GM12878 (cell line): ENCODE measurements around the gene NAGA. TPM values are rescaled to one million over a fixed set of nuclear protein-coding genes. Genes with fewer than 3 reads are reported as not detected.

ENCODE experiments used
- BACH1 ChIP-seq: fragments of 450-650 bp; IDR thresholded peaks from 2 replicates; pipeline ENCODE4 v1.6.1; 2017; ENCODE audit warnings: mild to moderate bottlenecking, borderline replicate concordance
- BRCA1 ChIP-seq: IDR thresholded peaks from 2 replicates; pipeline ENCODE4 v1.6.1; 2011; ENCODE audit warnings: low read depth, low read length, improper control_type of control experiment
- E2F4 ChIP-seq: IDR thresholded peaks from 2 replicates; pipeline ENCODE4 v1.6.1; 2012; ENCODE audit warnings: low read depth, low read length, improper control_type of control experiment
- EED ChIP-seq: sonication (generic); IDR thresholded peaks from 2 replicates; pipeline ENCODE4 v1.6.1; 2016; ENCODE audit warnings: antibody characterized with exemption, low read depth
- ETV6 ChIP-seq, 2 experiments: fragments of 450-650 bp in 1 of 2; IDR thresholded peaks in 1 of 2; conservative IDR thresholded peaks in 1 of 2; 2 replicates each; pipeline ENCODE4 v1.6.1; 2014; ENCODE audit warnings: antibody characterized with exemption in 1 of 2, borderline replicate concordance in 1 of 2, low read depth in 1 of 2, mild to moderate bottlenecking in 1 of 2, moderate library complexity in 1 of 2
- FOXK2 ChIP-seq: fragments of 450-650 bp; IDR thresholded peaks from 2 replicates; pipeline ENCODE4 v1.6.1; 2017; ENCODE audit warnings: mild to moderate bottlenecking, moderate library complexity
- IKZF2 ChIP-seq, 2 experiments: fragments of 450-650 bp; IDR thresholded peaks; 2 replicates each; pipeline ENCODE4 v1.6.1; 2017; ENCODE audit warnings: mild to moderate bottlenecking in 2 of 2, moderate library complexity in 2 of 2
- JUND ChIP-seq: IDR thresholded peaks from 2 replicates; pipeline ENCODE4 v1.6.1; 2012; ENCODE audit warnings: low read depth, mild to moderate bottlenecking, low read length, improper control_type of control experiment, moderate library complexity
- KDM1A ChIP-seq: fragments of 200-600 bp; sonication (generic); IDR thresholded peaks from 2 replicates; pipeline ENCODE4 v1.6.1; 2016; ENCODE audit warnings: borderline replicate concordance
- MEF2A ChIP-seq: IDR thresholded peaks from 2 replicates; pipeline ENCODE4 v1.6.1; 2011; ENCODE audit warnings: low read depth, mild to moderate bottlenecking, low read length, moderate library complexity; ENCODE audit not compliant: insufficient read depth
- NR2F1 ChIP-seq: fragments of 450-650 bp; conservative IDR thresholded peaks from 2 replicates; pipeline ENCODE4 v1.6.1; 2017; ENCODE audit warnings: mild to moderate bottlenecking
- PML ChIP-seq: IDR thresholded peaks from 2 replicates; pipeline ENCODE4 v1.6.1; 2012; ENCODE audit warnings: low read length, inconsistent platforms
- RAD21 ChIP-seq: IDR thresholded peaks from 2 replicates; pipeline ENCODE4 v1.6.1; 2011; ENCODE audit warnings: mild to moderate bottlenecking, low read depth, low read length, moderate library complexity; ENCODE audit not compliant: insufficient read depth
- RCOR1 ChIP-seq: conservative IDR thresholded peaks from 2 replicates; pipeline ENCODE4 v1.6.1; 2012; ENCODE audit warnings: low read depth, low read length, improper control_type of control experiment
- RELA ChIP-seq: fragments of 450-650 bp; IDR thresholded peaks from 2 replicates; pipeline ENCODE4 v1.8.0; 2014; ENCODE audit warnings: borderline replicate concordance; ENCODE audit not compliant: partially characterized antibody
- SPI1 ChIP-seq: IDR thresholded peaks from 2 replicates; pipeline ENCODE4 v1.6.1; 2011; ENCODE audit warnings: low read depth, mild to moderate bottlenecking, low read length, moderate library complexity, borderline replicate concordance; ENCODE audit not compliant: insufficient read depth
- TBL1XR1 ChIP-seq: IDR thresholded peaks from 2 replicates; pipeline ENCODE4 v1.6.1; 2012; ENCODE audit warnings: low read depth, low read length, improper control_type of control experiment
- USF1 ChIP-seq: IDR thresholded peaks from 2 replicates; pipeline ENCODE4 v1.6.1; 2011; ENCODE audit warnings: borderline replicate concordance, low read depth, mild to moderate bottlenecking, moderate library complexity, mixed read lengths, low read length; ENCODE audit not compliant: insufficient read depth; ENCODE audit errors: extremely low read length
- WRNIP1 ChIP-seq: IDR thresholded peaks from 2 replicates; pipeline ENCODE4 v1.6.1; 2011; ENCODE audit warnings: low read depth, low read length, improper control_type of control experiment, borderline replicate concordance
- ZBED1 ChIP-seq: IDR thresholded peaks from 2 replicates; pipeline ENCODE4 v1.6.1; 2016; ENCODE audit warnings: borderline replicate concordance
- polyA plus RNA-seq, 11 experiments: library from polyadenylated mRNA; depleted of rRNA in 4 of 11; unstranded in 6 of 11; stranded (reverse) in 5 of 11; fragments of >200 nt; fragmentation: Nextera tagmentation in 4 of 11; fragmentation: Illumina TruSeq in 1 of 11; extraction: Ambion mirVana in 4 of 11; extraction: Trizol in 1 of 11; gene quantifications; 1 replicate in 1 of 11; 2 replicates in 10 of 11; pipeline versions ENCODE4 v1.2.1 to v1.2.3, GENCODE V29; 2011 to 2016; ENCODE audit warnings: inconsistent platforms in 2 of 11, missing spikeins in 2 of 11, low read depth in 1 of 11
- total RNA-seq, 4 experiments: library from RNA; depleted of rRNA in 3 of 4; stranded (reverse); fragments of >200 nt in 3 of 4; fragmentation: Illumina TruSeq in 1 of 4; extraction: Trizol in 1 of 4; gene quantifications; 2 replicates each; pipeline versions ENCODE4 v1.2.1 to v1.2.3, GENCODE V29; 2013 to 2021
- TF ChIP-seq, protein P1 (sequence below): fragments of 450-650 bp; IDR thresholded peaks from 2 replicates; pipeline ENCODE4 v1.6.1; 2017; ENCODE audit warnings: borderline replicate concordance
- TF ChIP-seq, protein P2 (sequence below): fragments of 450-650 bp; IDR thresholded peaks from 2 replicates; pipeline ENCODE4 v1.6.1; 2016; ENCODE audit warnings: mild to moderate bottlenecking

Gene NAGA
- total and polyA plus RNA-seq, 10 of the 15 experiments (the other 5 are each of a cell fraction or from before 2014, with no cell fraction given) = 9.3 to 46.0 (median 33.2) TPM

GRCh38 chr22:42079319-42080251 is 9.0 kb upstream of the NAGA start, which contains the start of gene SMDT1 (continued):
- TF ChIP-seq WRNIP1 = peak; percentile 61; the same call in 1 of the 2 replicates
- no peak for TF ChIP-seq RELA
- TF ChIP-seq FOXK2 = no peak
- peak; percentile 42 for TF ChIP-seq USF1
- TF ChIP-seq RAD21 = no peak
- TF ChIP-seq MEF2A = 0 out of 2 replicates have a peak, but pooled peaks have one; percentile 4
- peak; percentile 26; the same call in 1 of the 2 replicates for TF ChIP-seq ZBED1
- TF ChIP-seq, protein P1, sequence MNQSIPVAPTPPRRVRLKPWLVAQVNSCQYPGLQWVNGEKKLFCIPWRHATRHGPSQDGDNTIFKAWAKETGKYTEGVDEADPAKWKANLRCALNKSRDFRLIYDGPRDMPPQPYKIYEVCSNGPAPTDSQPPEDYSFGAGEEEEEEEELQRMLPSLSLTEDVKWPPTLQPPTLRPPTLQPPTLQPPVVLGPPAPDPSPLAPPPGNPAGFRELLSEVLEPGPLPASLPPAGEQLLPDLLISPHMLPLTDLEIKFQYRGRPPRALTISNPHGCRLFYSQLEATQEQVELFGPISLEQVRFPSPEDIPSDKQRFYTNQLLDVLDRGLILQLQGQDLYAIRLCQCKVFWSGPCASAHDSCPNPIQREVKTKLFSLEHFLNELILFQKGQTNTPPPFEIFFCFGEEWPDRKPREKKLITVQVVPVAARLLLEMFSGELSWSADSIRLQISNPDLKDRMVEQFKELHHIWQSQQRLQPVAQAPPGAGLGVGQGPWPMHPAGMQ = peak; percentile 64
- no peak for TF ChIP-seq RCOR1
- TF ChIP-seq BACH1 = peak; percentile 53; the same call in 1 of the 2 replicates
- no peak for TF ChIP-seq SPI1
- TF ChIP-seq PML = peak; percentile 90
- peak; percentile 22; the same call in 1 of the 2 replicates for TF ChIP-seq E2F4
- peak; percentile 20; the same call in 1 of the 2 replicates for TF ChIP-seq TBL1XR1
- peak; percentile 80 for TF ChIP-seq BRCA1
- 0 out of 2 replicates have a peak, but pooled peaks have one; percentile 26 for TF ChIP-seq JUND
- no peak for TF ChIP-seq KDM1A
- TF ChIP-seq EED = peak; percentile 12; the same call in 1 of the 2 replicates
- no peak; a peak in 1 of 4 replicates for TF ChIP-seq IKZF2 (IDR thresholded peaks at IDR 0.05)
- TF ChIP-seq, protein P2, sequence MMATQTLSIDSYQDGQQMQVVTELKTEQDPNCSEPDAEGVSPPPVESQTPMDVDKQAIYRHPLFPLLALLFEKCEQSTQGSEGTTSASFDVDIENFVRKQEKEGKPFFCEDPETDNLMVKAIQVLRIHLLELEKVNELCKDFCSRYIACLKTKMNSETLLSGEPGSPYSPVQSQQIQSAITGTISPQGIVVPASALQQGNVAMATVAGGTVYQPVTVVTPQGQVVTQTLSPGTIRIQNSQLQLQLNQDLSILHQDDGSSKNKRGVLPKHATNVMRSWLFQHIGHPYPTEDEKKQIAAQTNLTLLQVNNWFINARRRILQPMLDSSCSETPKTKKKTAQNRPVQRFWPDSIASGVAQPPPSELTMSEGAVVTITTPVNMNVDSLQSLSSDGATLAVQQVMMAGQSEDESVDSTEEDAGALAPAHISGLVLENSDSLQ = peak; percentile 99
- TF ChIP-seq NR2F1 = peak; percentile 70; the same call in 1 of the 2 replicates
- TF ChIP-seq ETV6 (conservative IDR thresholded peaks at IDR 0.05 in 1 of 2, IDR thresholded peaks at IDR 0.05 in 1 of 2; ENCODE audit: borderline replicate concordance in 1 of 2, low read depth in 1 of 2) = no peak
